ENCODE data around the gene SOCS7. TPM values are rescaled to one million over a fixed set of nuclear protein-coding genes. Genes with fewer than 3 reads are reported as not detected.

The SOCS7 gene
- total RNA-seq, 5 donors from 2014 or later (not counting 1 experiment from before 2014, with no cell fraction given), result 18.9 to 24.5 (median 20.7) TPM

- no peak for ATAC-seq (replicated peaks in 1 of 4)
- Mint-ChIP-seq H3K27me3 (no peaks in the 10 kb centered on the region), H3K9me3 (no peaks in the 10 kb centered on the region), H3K4me1 (peaks cover 2 to 24% (median 10%) of the 10 kb centered on the region in 3 donors), H3K4me3 (no peak overlapping the region), H3K27ac (no peak overlapping the region), H3K36me3 (peaks cover 19% of the 10 kb centered on the region)
- ChIA-PET POLR2A (interaction anchor here in 1 of 2 donors (0.7 kb wide), 1 partner anchor 1558 kb away, joined by 6 read pairs; no protein-coding TSS in a partner anchor), CTCF (interaction anchor here (0.6 to 0.9 kb wide), 3 partner anchors 9 to 284 kb away, joined by 3 to 6 read pairs (median 6); no protein-coding TSS in a partner anchor)
- peaks cover 0 to 26% of the 10 kb centered on the region in 2 donors for H3K36me3 ChIP-seq (ENCODE audit: control insufficient read depth in 2 of 2, extremely low read depth in 1 of 2, insufficient read depth in 1 of 2, low read length in 1 of 2)
- no peak for DNase-seq
- H3K9me3 ChIP-seq, result no peaks in the 10 kb centered on the region
- H3K4me3 ChIP-seq (ENCODE audit: control insufficient read depth in 1 of 2, extremely low read depth in 1 of 2, low read length in 1 of 2), result no peak overlapping the region
- WGBS (ENCODE audit: insufficient coverage), result no CpG with 5 or more reads among the region's 3 CpGs
- H3K4me1 ChIP-seq (ENCODE audit: control insufficient read depth in 1 of 2, extremely low read depth in 1 of 2, insufficient read depth in 2 of 2, low read length in 2 of 2), result peaks cover 0 to 3% of the 10 kb centered on the region in 2 experiments
- H3K27me3 ChIP-seq (replicated peaks in 1 of 2; ENCODE audit: control insufficient read depth in 2 of 2, extremely low read depth in 1 of 2, insufficient read depth in 2 of 2, low read length in 1 of 2), result peaks cover 0 to 9% of the 10 kb centered on the region in 2 experiments
- no peak overlapping the region for H3K27ac ChIP-seq (ENCODE audit: low read length)
These were observed 27.4 kb upstream of the SOCS7 start for GRCh38 chr17:38324141-38324697.

DNA sequence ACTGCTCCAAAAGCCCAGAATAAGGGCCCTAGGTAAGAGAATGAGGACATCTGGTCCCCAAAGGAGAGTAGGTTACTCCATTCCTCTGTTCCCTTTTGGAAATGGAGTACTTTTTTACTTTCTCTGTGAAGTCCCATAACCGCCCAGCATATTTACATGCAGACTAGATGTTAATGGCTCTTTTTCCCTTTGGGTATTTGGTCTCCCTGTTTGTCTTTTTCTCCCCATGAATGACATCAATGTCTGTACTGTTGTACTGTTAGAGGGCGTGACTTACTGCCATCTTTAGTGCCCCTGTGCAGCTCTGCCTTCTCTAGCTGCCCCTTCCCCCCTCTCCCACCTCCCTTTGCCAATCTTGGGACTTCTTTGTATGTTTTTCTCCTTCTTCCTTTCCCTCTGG is 26.9 kb upstream of the SOCS7 start:
- H3K27ac Mint-ChIP-seq, result no peak overlapping the region

GRCh38 chr17:38325221-38325851 is 26.3 kb upstream of the SOCS7 start:
- Histone ChIP-seq H3K4me1 (ENCODE audit: control insufficient read depth in 1 of 2, extremely low read depth in 1 of 2, insufficient read depth in 2 of 2, low read length in 2 of 2) (peaks cover 0 to 3% of the 10 kb centered on the region in 2 experiments), H3K36me3 (ENCODE audit: control insufficient read depth in 2 of 2, extremely low read depth in 1 of 2, insufficient read depth in 1 of 2, low read length in 1 of 2) (peaks cover 0 to 18% of the 10 kb centered on the region in 2 donors), H3K27me3 (replicated peaks in 1 of 2; ENCODE audit: control insufficient read depth in 2 of 2, extremely low read depth in 1 of 2, insufficient read depth in 2 of 2, low read length in 1 of 2) (peaks cover 0 to 20% of the 10 kb centered on the region in 2 experiments), H3K4me3 (ENCODE audit: control insufficient read depth in 1 of 2, extremely low read depth in 1 of 2, low read length in 1 of 2) (no peak overlapping the region), H3K9me3 (no peaks in the 10 kb centered on the region), H3K27ac (ENCODE audit: low read length) (no peak overlapping the region)
- H3K27ac Mint-ChIP-seq, result peak overlapping the region in 1 of 2 donors; percentile 23
- H3K4me3 Mint-ChIP-seq, result no peak overlapping the region
- no peaks in the 10 kb centered on the region for H3K9me3 Mint-ChIP-seq
- no peaks in the 10 kb centered on the region for H3K27me3 Mint-ChIP-seq
- peaks cover 2 to 24% (median 10%) of the 10 kb centered on the region in 3 donors for H3K4me1 Mint-ChIP-seq
- POLR2A ChIA-PET, result no interaction called here
- no peak for DNase-seq
- 26% methylated on average over 4 of the region's 5 CpGs for WGBS (ENCODE audit: insufficient coverage)
- no peak for ATAC-seq (replicated peaks in 1 of 4)
- H3K36me3 Mint-ChIP-seq, result peaks cover 15% of the 10 kb centered on the region
- CTCF ChIA-PET, result interaction anchor here in 1 of 2 donors (0.9 kb wide), 1 partner anchor 8 kb away, joined by 3 read pairs; no protein-coding TSS in a partner anchor

More for the DNA sequence above, 26.9 kb upstream of the SOCS7 start:
- no peak overlapping the region for H3K4me3 Mint-ChIP-seq
- ChIA-PET POLR2A (no interaction called here), CTCF (interaction anchor here in 1 of 2 donors (0.9 kb wide), 1 partner anchor 9 kb away, joined by 3 read pairs; no protein-coding TSS in a partner anchor)
- Histone ChIP-seq H3K27me3 (replicated peaks in 1 of 2; ENCODE audit: control insufficient read depth in 2 of 2, extremely low read depth in 1 of 2, insufficient read depth in 2 of 2, low read length in 1 of 2) (peaks cover 0 to 14% of the 10 kb centered on the region in 2 experiments), H3K4me3 (ENCODE audit: control insufficient read depth in 1 of 2, extremely low read depth in 1 of 2, low read length in 1 of 2) (no peak overlapping the region), H3K27ac (ENCODE audit: low read length) (no peak overlapping the region), H3K9me3 (no peaks in the 10 kb centered on the region), H3K36me3 (ENCODE audit: control insufficient read depth in 2 of 2, extremely low read depth in 1 of 2, insufficient read depth in 1 of 2, low read length in 1 of 2) (peaks cover 0 to 21% of the 10 kb centered on the region in 2 donors), H3K4me1 (ENCODE audit: control insufficient read depth in 1 of 2, extremely low read depth in 1 of 2, insufficient read depth in 2 of 2, low read length in 2 of 2) (peaks cover 0 to 3% of the 10 kb centered on the region in 2 experiments)
- WGBS (ENCODE audit: insufficient coverage), result no CpG with 5 or more reads among the region's 2 CpGs
- H3K4me1 Mint-ChIP-seq, result peaks cover 2 to 24% (median 10%) of the 10 kb centered on the region in 3 donors
- no peaks in the 10 kb centered on the region for H3K9me3 Mint-ChIP-seq
- H3K36me3 Mint-ChIP-seq, result peaks cover 19% of the 10 kb centered on the region
- no peaks in the 10 kb centered on the region for H3K27me3 Mint-ChIP-seq
- ATAC-seq (replicated peaks in 1 of 4) (no peak), DNase-seq (no peak)

DNA sequence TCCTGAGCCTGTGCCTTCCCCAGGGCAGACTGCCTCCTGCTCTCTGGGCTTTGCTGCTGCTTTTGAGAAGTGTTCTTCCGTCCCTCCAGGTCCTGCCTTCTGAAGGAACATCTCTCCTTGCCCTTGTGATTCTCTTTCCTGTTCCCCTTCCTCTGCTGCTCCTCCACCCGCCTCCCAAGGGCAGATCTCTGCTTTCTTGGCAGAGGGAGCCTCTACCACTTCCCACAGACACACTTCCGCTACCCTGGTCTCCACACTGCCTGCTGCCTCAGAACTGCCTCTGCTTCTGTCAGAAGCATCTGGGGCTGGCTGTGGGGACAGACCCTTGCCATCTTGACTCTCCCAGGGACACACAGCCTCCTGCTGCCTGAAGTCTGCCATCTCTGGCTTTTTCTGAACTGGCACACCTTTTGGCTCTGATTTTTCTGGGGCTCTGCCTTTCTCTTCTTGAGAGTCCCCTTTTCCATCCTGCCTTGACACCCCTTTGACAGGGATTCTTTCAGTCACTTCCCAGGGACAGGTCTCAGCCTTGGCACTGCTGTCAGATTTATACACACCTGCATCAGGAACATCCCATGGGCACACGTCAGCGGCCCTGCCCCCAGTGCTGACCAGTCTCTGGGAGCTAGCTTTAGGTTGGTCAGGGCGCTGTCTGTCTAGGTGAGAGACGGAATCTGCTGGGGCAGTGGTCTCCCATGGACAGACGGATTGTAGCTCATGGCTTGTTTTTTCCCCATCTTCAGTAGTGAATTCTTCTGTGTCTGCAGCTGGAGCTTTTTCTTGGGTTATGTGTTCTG is 24.4 kb upstream of the SOCS7 start:
- H3K27ac Mint-ChIP-seq, result no peak overlapping the region
- DNase-seq, result peak in 1 of 35 experiments; percentile 12
- H3K27me3 Mint-ChIP-seq, result peaks cover 5 to 6% of the 10 kb centered on the region in 2 donors

DNA sequence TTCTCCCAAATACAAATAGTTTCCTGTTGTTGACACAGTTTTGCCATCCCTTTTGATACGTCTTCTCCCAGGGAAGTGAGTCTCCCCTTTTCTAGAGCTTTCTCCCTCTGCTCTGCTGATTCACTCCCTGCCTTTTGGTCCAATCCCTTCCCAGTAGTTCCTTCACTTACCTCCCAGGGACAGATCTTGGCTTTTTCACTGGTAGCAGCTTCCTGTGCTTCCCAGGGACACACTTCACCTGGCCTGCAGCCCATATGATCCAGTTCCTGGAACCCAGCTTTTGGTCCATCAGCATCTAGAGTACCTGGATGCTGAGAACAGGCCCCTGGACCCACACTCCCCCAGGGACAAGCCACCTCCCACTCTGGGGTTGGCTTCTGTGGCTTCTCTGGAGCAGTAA is 23.7 kb upstream of the SOCS7 start:
- H3K4me3 Mint-ChIP-seq, result no peak overlapping the region
- POLR2A ChIA-PET, result no interaction called here
- peaks cover 0 to 41% of the 10 kb centered on the region in 2 experiments for H3K27me3 ChIP-seq (replicated peaks in 1 of 2; ENCODE audit: control insufficient read depth in 2 of 2, extremely low read depth in 1 of 2, insufficient read depth in 2 of 2, low read length in 1 of 2)
- ATAC-seq (replicated peaks in 1 of 4), result no peak
- H3K27ac Mint-ChIP-seq, result no peak overlapping the region
- no peak overlapping the region for H3K4me3 ChIP-seq (ENCODE audit: control insufficient read depth in 1 of 2, extremely low read depth in 1 of 2, low read length in 1 of 2)
- peaks cover 2 to 24% (median 10%) of the 10 kb centered on the region in 3 donors for H3K4me1 Mint-ChIP-seq
- H3K36me3 Mint-ChIP-seq, result peaks cover 3% of the 10 kb centered on the region
- no peak overlapping the region for H3K27ac ChIP-seq (ENCODE audit: low read length)
- H3K36me3 ChIP-seq (ENCODE audit: control insufficient read depth in 2 of 2, extremely low read depth in 1 of 2, insufficient read depth in 1 of 2, low read length in 1 of 2), result peaks cover 0 to 4% of the 10 kb centered on the region in 2 donors
- H3K4me1 ChIP-seq (ENCODE audit: control insufficient read depth in 1 of 2, extremely low read depth in 1 of 2, insufficient read depth in 2 of 2, low read length in 2 of 2), result peaks cover 0 to 3% of the 10 kb centered on the region in 2 experiments
- H3K9me3 ChIP-seq, result no peaks in the 10 kb centered on the region
- no peak for DNase-seq
- no peaks in the 10 kb centered on the region for H3K9me3 Mint-ChIP-seq
- CTCF ChIA-PET, result no interaction called here
- 71% methylated on average over 1 of the region's 1 CpG for WGBS (ENCODE audit: insufficient coverage)
- H3K27me3 Mint-ChIP-seq, result peaks cover 5 to 6% of the 10 kb centered on the region in 2 donors

More for the DNA sequence above, 24.4 kb upstream of the SOCS7 start:
- ChIA-PET CTCF (no interaction called here), POLR2A (no interaction called here)
- no peaks in the 10 kb centered on the region for H3K9me3 ChIP-seq
- H3K27me3 ChIP-seq (replicated peaks in 1 of 2; ENCODE audit: control insufficient read depth in 2 of 2, extremely low read depth in 1 of 2, insufficient read depth in 2 of 2, low read length in 1 of 2), result peaks cover 0 to 35% of the 10 kb centered on the region in 2 experiments
- H3K4me3 Mint-ChIP-seq, result no peak overlapping the region
- peaks cover 8% of the 10 kb centered on the region for H3K36me3 Mint-ChIP-seq
- no peaks in the 10 kb centered on the region for H3K9me3 Mint-ChIP-seq
- peaks cover 0 to 3% of the 10 kb centered on the region in 2 experiments for H3K4me1 ChIP-seq (ENCODE audit: control insufficient read depth in 1 of 2, extremely low read depth in 1 of 2, insufficient read depth in 2 of 2, low read length in 2 of 2)
- no peak overlapping the region for H3K4me3 ChIP-seq (ENCODE audit: control insufficient read depth in 1 of 2, extremely low read depth in 1 of 2, low read length in 1 of 2)
- H3K36me3 ChIP-seq (ENCODE audit: control insufficient read depth in 2 of 2, extremely low read depth in 1 of 2, insufficient read depth in 1 of 2, low read length in 1 of 2), result peaks cover 0 to 10% of the 10 kb centered on the region in 2 donors
- peak in 2 of 4 experiments; percentile 21 to 52 for ATAC-seq (replicated peaks in 1 of 4)
- no peak overlapping the region for H3K27ac ChIP-seq (ENCODE audit: low read length)
- WGBS (ENCODE audit: insufficient coverage), result 59% methylated on average over 3 of the region's 8 CpGs
- peaks cover 2 to 24% (median 10%) of the 10 kb centered on the region in 3 donors for H3K4me1 Mint-ChIP-seq

DNA sequence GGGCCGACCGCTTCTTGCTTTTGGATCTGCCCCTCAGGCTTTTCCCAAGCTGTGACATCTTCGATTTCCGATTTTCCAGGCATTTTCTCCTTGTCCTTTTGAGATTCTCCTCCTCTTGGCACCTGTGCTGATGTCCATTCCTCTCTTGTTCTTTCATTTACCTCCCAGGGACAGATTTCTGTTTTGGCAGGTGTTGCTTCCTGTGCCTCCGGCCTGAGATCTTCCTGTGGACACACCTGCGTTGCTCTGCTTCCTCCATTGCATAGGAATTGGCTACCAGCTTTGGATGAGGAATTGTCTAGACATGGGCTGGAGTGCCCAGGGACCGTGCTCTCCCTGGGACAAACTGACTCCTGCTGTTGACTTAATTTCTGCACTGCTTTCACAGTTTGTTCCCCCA is 23.0 kb upstream of the SOCS7 start:
- peaks cover 0 to 3% of the 10 kb centered on the region in 2 experiments for H3K4me1 ChIP-seq (ENCODE audit: control insufficient read depth in 1 of 2, extremely low read depth in 1 of 2, insufficient read depth in 2 of 2, low read length in 2 of 2)
- Mint-ChIP-seq H3K27ac (no peak overlapping the region), H3K4me1 (peaks cover 2 to 24% (median 10%) of the 10 kb centered on the region in 3 donors), H3K36me3 (peaks cover 3% of the 10 kb centered on the region), H3K9me3 (no peaks in the 10 kb centered on the region), H3K4me3 (no peak overlapping the region), H3K27me3 (peaks cover 5 to 10% of the 10 kb centered on the region in 2 donors)
- H3K9me3 ChIP-seq, result no peaks in the 10 kb centered on the region
- H3K27ac ChIP-seq (ENCODE audit: low read length), result no peak overlapping the region
- no peak for DNase-seq
- POLR2A ChIA-PET, result no interaction called here
- ATAC-seq (replicated peaks in 1 of 4), result no peak
- CTCF ChIA-PET, result no interaction called here
- no peaks in the 10 kb centered on the region for H3K36me3 ChIP-seq (ENCODE audit: control insufficient read depth in 2 of 2, extremely low read depth in 1 of 2, insufficient read depth in 1 of 2, low read length in 1 of 2)
- no peak overlapping the region for H3K4me3 ChIP-seq (ENCODE audit: control insufficient read depth in 1 of 2, extremely low read depth in 1 of 2, low read length in 1 of 2)
- 70% methylated on average over 5 of the region's 7 CpGs for WGBS (ENCODE audit: insufficient coverage)
- H3K27me3 ChIP-seq (replicated peaks in 1 of 2; ENCODE audit: control insufficient read depth in 2 of 2, extremely low read depth in 1 of 2, insufficient read depth in 2 of 2, low read length in 1 of 2), result peaks cover 0 to 47% of the 10 kb centered on the region in 2 experiments

Data from T-cell (primary cell).